GM12864 (cell line): ENCODE measurements around the gene RAX.
"Not testable (repeated sequence)": the region's sequence is repeated elsewhere in the genome, so short reads cannot be mapped to it uniquely, and the experiment has no call there.

ENCODE experiments used
- DNase-seq: peaks from one replicate; pipeline ENCODE4 v3.0.0-alpha.2; 2011; ENCODE audit warnings: low read depth
- H3K4me3 ChIP-seq: 2 replicates; pipeline ENCODE4 v1.5.1; 2011; ENCODE audit warnings: mild to moderate bottlenecking, low read depth, low read length, control low read depth
- TF ChIP-seq, protein P1 (sequence below): IDR thresholded peaks from 2 replicates; pipeline ENCODE4 v1.5.1; 2011; ENCODE audit warnings: low read depth, mild to moderate bottlenecking, moderate library complexity, low read length, control low read depth, inconsistent platforms; ENCODE audit errors: missing control alignments

The RAX gene

DNA sequence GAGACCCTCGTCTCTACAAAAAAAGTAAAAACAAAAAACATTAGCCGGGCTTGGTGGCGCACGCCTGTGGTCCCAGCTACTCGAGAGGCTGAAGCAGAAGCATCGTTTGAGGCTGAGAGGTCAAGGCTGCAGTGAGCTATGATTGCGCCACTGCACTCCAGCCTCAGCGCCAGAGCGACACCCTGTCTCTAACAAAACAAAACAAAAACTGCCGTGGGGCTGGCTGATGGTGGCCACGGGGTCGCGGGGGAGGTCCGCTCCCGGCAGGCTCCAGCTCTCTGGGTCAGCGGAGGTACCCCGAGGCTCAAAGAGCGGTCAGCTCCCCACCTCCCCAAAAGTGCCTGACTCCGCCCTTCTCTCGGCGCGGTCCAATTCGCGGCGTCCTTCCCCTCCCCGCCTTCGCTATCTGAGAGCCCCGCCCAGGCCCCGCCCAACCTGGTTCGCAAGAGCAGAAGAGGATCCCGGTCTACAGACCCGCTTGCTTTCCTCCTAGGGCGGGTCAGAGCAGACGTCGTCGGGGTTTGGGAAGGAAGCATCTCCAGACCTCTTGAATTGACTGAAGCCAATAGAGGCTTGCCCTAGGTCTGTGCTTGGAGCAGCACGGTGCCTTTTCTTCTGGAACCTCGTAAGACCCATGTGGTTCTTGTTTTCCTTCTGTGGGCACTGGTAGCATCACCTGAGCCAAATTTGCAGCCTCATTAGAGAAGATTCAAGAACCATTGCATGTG, 7.8 kb downstream of the RAX start:
- H3K4me3 ChIP-seq = peak overlapping the region; percentile 63
- TF ChIP-seq, protein P1, sequence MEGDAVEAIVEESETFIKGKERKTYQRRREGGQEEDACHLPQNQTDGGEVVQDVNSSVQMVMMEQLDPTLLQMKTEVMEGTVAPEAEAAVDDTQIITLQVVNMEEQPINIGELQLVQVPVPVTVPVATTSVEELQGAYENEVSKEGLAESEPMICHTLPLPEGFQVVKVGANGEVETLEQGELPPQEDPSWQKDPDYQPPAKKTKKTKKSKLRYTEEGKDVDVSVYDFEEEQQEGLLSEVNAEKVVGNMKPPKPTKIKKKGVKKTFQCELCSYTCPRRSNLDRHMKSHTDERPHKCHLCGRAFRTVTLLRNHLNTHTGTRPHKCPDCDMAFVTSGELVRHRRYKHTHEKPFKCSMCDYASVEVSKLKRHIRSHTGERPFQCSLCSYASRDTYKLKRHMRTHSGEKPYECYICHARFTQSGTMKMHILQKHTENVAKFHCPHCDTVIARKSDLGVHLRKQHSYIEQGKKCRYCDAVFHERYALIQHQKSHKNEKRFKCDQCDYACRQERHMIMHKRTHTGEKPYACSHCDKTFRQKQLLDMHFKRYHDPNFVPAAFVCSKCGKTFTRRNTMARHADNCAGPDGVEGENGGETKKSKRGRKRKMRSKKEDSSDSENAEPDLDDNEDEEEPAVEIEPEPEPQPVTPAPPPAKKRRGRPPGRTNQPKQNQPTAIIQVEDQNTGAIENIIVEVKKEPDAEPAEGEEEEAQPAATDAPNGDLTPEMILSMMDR = no peak
- DNase-seq = no peak

DNA sequence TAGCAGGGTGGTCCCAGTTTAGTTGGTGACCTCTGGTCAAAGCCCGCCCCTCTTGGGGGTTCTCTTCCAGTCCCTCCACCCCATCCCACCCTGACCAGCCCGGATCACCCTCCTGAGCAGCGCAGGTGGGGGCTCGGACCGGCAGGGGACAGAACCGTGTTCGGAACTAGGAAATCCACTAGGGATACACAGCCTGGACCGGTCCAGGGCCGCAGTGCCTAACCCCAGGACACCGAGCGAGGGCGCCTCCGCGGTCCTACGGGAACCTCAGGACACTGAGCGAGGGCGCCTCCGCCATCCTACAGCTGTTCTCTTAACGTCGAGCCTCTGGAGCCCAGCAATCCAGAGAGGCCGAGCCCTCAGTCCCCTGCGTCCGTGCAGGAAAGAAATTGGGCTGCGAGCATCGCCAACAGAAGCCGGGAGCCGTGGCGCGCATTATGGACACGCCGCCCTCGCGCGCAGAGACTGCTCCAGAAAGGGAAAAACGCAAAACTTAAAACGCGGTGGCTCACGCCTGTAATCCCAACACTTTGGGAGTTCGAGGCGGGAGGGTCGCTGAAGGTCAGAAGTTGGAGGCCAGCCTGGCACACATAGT, 8.5 kb downstream of the RAX start:
- peak overlapping the region; percentile 63 for H3K4me3 ChIP-seq
- TF ChIP-seq, protein P1 = no peak
- no peak for DNase-seq

DNA sequence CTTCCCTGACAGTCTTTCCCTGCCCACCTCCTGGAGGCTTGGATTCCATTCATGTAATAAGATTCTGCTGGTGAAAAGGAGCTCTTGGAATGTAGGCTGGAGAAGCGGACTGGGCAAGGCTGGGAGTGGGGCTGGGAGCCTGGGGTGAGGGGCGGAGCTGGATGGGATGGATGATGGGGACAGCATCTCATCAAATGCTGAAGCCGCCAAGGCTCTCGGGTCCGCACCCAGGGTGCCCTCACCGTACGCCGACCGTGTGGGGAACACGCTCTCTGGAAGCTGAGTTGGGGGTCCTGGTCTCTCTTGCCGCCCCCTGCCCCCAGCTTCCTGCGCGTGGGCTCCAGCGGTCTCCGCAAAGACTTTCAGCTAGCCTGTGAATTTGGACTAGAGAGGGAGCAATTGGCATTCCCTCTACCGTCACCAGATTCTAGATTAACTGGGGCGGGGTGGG, 9.1 kb downstream of the RAX start:
- DNase-seq = no peak
- TF ChIP-seq, protein P1 = no peak
- no peak overlapping the region for H3K4me3 ChIP-seq

GRCh38 chr18:59263661-59264060, 9.6 kb downstream of the RAX start:
- TF ChIP-seq, protein P1 = no peak
- DNase-seq = no peak
- no peak overlapping the region for H3K4me3 ChIP-seq

DNA sequence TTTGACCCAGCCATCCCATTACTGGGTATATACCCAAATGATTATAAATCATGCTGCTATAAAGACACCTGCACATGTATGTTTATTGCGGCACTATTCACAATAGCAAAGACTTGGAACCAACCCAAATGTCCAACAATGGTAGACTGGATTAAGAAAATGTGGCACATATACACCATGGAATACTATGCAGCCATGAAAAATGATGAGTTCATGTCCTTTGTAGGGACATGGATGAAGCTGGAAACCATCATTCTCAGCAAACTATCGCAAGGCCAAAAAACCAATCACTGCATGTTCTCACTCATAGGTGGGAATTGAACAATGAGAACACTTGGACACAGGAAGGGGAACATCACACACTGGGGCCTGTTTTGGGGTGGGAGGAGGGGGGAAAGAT, 11.0 kb downstream of the RAX start:
- DNase-seq, H3K4me3 ChIP-seq: not testable (repeated sequence)

- H3K4me3 ChIP-seq, DNase-seq: not testable (repeated sequence)
Measured at GRCh38 chr18:59261842-59262241, 11.4 kb downstream of the RAX start.

- not testable (repeated sequence) for H3K4me3 ChIP-seq, DNase-seq
Measured at GRCh38 chr18:59255491-59255890, 17.8 kb downstream of the RAX start.

DNA sequence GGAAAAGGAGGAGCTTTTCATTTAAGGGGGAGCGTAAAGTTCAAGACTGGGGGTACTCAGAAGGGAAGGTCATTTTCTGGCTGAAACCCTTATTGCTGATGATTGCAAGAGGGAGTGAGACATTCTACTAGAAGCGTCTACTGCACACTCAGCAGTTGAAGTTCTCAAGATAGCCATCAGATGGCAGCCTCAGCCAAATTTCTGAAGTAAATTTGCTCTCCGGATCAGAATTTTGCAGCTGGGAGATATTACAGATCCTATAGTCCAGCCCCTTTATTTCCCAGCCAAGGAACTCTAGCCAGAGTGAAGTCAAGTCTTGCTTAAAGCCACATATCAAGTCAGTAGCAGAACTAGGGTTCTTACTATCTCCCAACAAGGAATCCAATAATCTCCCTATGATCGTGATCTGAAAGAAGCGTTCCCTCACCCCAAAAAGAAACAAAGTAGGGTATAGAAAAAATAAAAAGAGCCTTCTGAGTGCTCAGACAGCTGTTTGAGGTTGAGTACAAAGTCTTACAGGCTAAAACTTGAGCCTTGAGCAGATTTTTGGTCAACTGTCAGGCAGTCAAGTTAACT, 24.0 kb downstream of the RAX start:
- peak; percentile 24 for DNase-seq
- TF ChIP-seq, protein P1 = peak; percentile 79
- no peak overlapping the region for H3K4me3 ChIP-seq
